Left renal pelvis (tissue), 4 donors: ENCODE results near the gene QRICH2. TPM values are rescaled to one million over a fixed set of nuclear protein-coding genes. Genes with fewer than 3 reads are reported as not detected.
"Not testable (repeated sequence)": the region's sequence is repeated elsewhere in the genome, so short reads cannot be mapped to it uniquely, and the experiment has no call there.

Experiments used
- DNase-seq, 4 donors: peaks; one replicate each; pipeline ENCODE4 v3.0.0-alpha.2; 2013; ENCODE audit warnings: low read depth in 4 of 4, low spot score in 3 of 4
- polyA plus RNA-seq, 4 donors: library from polyadenylated mRNA; unstranded; fragments of 120-200 nt; gene quantifications; one replicate each; pipeline ENCODE4 v1.2.1, GENCODE V29; 2013; ENCODE audit not compliant: insufficient read length in 4 of 4

Gene QRICH2
- polyA plus RNA-seq, 4 donors: 4.0 to 11.8 (median 4.9) TPM

DNA sequence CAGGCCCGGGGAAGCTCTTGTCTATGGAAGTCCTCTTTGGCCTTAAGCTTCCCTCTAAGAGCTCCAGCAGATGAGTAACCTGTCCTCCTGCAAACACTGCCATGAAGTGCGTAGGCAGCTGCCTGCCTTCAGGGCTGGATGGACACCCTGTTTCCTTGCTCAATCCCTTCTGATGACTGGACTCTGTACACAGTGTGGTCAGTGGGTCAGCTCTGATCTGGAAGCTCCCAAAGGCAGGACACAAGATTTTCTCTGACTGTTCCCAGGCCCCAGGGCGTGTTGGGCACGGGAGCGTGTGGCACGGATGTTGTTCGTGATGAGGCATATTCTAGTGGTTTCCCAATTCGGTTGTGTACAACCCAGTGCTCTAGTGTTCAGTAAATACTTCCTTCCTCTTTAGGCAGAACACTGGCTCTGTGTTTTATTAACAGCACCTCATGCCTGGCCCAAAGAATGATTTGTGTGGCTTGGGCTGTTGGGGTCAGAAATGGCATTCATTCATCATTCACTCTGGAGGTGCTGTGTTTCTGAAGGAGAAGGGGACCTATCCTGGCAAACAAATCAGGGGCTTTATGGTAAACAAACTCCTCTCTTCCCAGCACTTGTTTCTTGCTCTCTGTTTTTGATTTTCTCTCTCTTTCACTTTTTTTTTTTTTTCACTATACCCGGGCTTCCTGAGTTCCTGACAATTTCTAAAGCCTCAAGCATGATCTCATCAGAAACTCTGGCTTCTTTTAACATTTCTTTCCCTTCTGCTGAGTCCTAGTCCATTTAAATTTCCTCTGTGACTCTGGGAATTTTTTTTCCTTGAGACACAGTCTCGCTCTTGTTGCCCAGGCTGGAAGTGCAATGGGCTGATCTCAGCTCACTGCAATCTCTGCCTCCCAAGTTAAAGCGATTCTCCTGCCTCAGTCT is 55.8 kb downstream of the QRICH2 start:
- no peak for DNase-seq

DNA sequence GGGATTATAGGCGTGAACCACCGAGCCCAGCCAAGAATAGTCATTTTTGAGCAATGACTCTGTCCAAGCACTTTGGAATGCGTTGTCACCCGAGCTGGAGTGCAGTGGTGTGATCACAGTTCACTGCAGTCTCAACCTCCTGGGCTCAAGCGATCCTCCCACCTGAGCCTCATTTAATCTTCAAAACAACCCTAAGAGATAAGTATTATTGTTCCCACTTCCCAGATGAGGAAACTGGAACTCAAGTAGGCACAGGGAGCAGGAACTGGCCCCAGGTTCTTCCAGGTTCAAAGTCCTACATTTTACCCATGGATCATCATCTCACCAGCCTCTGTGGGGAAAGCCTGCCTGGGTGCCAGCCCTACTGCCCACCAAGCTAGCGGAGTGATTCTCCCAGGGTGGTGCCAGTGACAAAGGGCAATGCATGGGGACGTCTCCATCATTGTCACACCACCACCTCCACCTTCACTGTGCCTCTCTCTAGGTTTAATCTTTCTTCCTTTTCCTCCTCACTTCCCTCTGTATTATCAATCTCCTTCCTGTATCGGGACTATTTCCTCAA is 56.5 kb downstream of the QRICH2 start:
- no peak for DNase-seq

- DNase-seq: no peak
Observed at GRCh38 chr17:76250141-76250540, 57.9 kb downstream of the QRICH2 start.

GRCh38 chr17:76248013-76248782 is 59.9 kb downstream of the QRICH2 start:
- no peak for DNase-seq

DNA sequence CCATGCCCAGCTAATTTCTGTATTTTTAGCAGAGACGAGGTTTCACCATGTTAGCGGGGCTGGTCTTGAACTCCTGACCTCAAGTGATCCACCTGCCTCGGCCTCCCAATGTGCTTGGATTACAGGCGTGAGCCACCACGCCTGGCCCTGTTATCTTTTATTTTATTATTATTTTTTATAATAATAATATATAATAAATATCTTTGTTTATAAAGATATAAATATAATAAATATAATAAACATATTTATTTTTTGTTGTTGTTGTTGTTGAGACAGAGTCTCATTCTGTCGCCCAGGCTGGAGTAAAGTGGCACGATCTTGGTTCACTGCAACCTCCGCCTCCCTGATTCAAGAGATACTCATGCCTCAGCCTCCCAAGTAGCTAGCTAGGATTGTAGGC is 60.8 kb downstream of the QRICH2 start:
- no peak for DNase-seq

DNA sequence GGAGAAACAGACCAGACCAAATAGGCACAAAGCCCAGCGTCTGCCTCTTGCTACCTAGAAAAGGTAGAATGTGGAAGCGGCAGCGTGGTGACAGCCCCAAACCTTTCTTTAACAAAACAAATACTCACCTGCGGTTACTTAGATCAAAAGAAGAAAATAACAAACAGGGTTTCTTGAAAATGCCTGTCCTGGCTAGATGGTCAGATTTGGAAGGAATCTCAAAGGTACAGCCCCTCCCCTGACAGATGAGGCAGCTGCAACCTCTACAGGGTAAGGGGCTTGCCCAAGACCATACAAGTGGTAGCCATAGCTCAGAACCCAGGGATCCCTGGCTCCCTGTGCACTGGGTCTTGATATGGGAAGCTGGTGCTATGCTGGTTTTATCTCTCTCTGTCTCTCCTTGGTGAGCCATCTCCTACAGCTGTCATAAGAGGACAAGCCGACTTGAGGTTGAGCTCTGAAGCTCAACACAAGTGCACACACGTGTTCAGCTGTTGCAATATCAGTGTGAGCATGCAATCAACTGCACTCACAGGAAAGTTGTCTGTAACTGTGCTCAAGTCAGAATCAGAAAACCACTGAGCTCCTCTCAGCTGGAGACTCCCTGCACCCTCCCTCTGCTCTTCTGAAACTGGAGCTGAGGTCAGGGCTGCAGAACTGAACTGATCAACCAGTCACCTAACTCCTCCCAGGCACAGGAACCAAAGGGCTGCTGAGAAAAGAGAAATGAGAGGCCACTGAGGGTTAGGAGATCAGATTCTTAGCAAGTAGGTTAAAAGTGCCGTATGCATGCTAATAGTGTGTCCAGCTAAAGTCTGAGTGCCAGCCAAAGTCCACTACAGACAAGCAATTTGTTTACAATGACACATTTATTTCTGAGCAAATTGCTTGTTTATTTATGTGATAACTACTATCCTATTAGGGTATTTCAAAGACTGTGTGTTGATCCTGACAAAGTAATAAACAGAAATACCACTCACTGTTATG is 61.7 kb downstream of the QRICH2 start:
- DNase-seq: no peak

GRCh38 chr17:76244721-76245120 is 63.4 kb downstream of the QRICH2 start:
- not testable (repeated sequence) for DNase-seq

- DNase-seq: no peak
Observed at GRCh38 chr17:76243826-76244679, 64.0 kb downstream of the QRICH2 start.

- DNase-seq: no peak
Observed at GRCh38 chr17:76241691-76242255, 66.3 kb downstream of the QRICH2 start.

GRCh38 chr17:76241204-76241538 is 66.9 kb downstream of the QRICH2 start:
- no peak for DNase-seq

- DNase-seq: no peak
Observed at GRCh38 chr17:76240461-76241203, 67.4 kb downstream of the QRICH2 start, which contains the start of gene RNF157. RNF157 (minus strand) TSS chr17:76240493; CDS start chr17:76240240, 253 bp downstream.

DNA sequence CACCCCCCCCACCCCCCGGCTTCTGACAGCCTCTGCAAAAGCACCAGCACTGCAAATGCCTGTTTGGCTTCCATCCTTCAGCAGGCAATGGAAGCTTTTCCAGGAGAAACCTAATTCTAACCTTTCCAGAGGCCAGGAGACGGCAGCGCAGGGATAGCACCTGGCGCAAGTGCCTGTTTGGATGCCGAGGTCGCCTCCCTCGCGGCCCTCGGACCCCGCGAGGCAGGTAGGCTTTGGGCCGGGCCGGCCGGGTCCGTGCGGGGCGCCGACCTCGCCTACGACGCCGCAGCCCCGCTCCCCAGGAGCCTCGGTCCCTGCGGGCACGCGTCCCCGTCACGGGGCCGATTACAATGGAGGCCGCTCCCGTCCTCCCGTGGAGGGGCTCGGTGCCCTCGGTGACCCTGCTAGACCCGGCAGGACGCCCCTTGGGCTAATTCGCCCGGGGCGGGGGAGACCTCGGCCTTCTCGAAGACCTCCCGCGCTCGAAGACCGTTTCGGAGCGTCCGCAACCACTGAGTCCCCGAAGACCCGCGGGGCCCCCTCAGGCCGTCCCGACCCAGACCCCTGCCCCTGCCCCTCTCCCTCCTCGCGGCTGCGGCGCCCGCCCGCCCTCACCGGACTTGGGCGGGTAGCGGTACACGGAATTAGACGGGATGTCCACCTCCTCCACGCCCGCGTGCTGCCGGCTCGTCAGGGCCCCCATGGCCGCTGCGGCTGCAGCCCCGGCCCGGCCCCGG is 68.4 kb downstream of the QRICH2 start:
- DNase-seq: no peak

DNA sequence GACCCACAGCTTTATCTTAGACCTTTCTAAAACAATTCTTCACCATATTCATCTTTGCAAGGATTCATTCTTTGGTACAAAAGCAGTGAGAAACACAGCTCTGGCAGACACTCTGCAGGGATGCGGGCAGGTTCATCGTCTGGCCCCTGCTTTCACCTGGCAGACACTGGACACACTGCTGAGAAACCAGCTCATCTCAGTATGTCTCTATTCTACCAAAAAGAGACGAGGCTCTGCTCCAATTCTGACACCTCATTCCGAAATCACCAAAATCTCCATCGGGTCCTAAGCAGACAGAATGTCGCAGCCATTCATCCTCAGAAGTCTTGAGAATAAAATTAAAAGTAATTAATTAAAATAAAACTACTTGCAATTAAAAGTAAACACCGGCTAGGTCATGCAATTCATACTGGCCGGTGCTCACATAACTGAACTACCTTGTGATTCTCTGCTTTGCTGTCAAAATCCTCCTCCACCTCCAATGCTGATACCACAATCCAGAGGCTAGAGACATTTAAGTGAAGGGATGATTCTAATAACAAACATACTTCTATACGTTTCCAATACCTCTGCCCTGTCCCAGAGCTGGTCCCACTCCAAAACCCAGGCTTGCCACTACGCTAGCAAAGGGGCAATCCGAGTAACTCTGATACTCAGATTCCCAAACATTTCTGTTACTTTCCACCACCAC is 69.1 kb downstream of the QRICH2 start:
- no peak for DNase-seq

DNA sequence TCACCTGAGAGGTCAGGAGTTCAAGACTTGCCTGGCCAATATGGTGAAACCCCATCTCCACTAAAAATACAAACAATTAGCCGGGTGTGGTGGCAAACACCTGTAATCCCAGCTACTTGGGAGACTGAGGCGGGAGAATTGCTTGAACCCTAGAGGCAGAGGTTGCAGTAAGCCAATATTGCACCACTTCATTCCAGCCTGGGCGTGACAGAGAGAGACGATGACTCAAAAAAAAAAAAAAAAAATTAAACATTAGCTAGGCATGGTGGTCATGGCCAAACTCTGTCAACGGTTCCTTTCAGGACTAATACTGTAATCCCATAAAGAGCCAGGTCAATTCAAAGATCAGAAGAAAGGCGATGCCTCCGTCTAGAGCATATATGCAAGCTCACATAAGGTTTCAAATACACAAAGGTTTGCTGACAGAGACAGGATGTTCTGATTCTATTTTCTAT is 70.2 kb downstream of the QRICH2 start:
- DNase-seq: no peak

GRCh38 chr17:76236603-76237002 is 71.5 kb downstream of the QRICH2 start:
- DNase-seq: no peak

DNA sequence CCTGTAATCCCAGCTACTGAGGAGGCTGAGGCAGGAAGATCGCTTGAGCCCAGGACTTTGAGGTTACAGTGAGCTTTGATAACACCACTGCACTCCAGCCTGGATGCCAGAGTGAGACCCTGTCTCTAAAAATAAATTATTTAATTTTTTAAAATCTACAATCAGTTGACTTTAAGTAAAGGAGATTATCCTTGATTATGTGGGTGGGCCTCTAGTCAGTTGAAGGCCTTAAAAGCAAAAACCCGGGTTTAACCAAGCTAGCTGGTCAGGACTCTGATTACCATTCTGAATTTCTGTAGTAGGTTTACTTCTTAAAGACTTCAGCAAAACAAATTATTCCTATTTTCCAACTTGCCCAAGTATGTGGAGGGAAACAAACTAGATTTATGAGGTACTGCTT is 72.2 kb downstream of the QRICH2 start:
- DNase-seq: no peak

GRCh38 chr17:76234354-76234679 is 73.8 kb downstream of the QRICH2 start:
- DNase-seq: no peak
